ENCODE measurements around the gene IL19. TPM values are rescaled to one million over a fixed set of nuclear protein-coding genes. Genes with fewer than 3 reads are reported as not detected.
A peak's percentile ranks its signal among the peaks of the same experiment; 100 is the strongest.

IL19 gene
- total RNA-seq, 1 donor from 2014 or later, result not detected

DNA sequence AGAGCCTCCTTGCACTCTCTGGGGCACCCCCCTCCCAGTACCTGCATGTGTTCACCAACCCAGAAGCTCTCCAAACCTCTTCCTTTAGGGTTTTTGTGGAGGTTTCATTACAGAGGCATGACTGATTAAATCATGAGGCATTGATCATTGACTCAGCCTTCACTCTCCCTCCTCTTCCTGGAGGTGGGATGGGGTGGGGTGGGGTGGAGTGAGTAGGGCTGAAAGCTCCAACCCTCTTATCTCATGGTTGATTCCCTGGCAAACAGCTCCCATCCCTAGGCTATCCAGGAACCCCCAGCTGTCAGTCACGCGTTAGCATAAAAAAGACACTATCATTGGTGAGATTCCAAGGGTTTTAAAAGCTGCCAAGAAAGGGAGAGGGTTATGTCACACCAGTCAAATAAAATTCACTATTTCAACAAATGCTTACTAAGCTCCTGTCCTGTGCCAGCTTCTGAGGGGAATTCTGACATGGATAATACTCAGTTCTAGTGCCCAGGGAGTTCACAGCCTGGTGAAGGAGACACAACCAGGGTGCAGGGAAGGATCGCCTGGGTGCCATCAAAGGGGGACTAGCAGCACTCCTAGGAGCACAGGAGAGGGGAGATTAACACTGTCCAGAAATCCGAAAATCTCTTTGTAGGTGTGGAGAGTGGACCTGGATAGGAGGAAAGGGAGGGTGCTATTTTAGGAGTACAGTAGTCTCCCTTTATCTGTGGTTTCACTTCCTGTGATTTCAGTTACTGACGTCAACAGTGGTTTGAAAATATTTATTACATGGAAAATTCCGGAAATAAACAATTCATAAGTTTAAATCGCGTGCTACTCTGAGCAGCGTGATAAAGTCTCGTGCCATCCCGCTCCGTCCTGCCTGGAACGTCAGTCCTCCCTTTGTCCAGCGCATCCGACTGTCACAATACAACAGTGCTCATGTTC lies 119.8 kb downstream of the IL19 start:
- H3K9me3 ChIP-seq, result no peaks in the 10 kb centered on the region
- H3K4me1 ChIP-seq, result peaks cover 24% of the 10 kb centered on the region
- no peak overlapping the region for H3K4me3 ChIP-seq
- no peaks in the 10 kb centered on the region for H3K36me3 ChIP-seq
- DNase-seq (no peak), ATAC-seq (peak; percentile 49 to 60)
- intact Hi-C loops (cut with DNase I), result no loop called here
- no peak overlapping the region for H3K27ac ChIP-seq
- H3K27me3 ChIP-seq (ENCODE audit: low read depth), result no peaks in the 10 kb centered on the region
- TF ChIP-seq, protein P1, sequence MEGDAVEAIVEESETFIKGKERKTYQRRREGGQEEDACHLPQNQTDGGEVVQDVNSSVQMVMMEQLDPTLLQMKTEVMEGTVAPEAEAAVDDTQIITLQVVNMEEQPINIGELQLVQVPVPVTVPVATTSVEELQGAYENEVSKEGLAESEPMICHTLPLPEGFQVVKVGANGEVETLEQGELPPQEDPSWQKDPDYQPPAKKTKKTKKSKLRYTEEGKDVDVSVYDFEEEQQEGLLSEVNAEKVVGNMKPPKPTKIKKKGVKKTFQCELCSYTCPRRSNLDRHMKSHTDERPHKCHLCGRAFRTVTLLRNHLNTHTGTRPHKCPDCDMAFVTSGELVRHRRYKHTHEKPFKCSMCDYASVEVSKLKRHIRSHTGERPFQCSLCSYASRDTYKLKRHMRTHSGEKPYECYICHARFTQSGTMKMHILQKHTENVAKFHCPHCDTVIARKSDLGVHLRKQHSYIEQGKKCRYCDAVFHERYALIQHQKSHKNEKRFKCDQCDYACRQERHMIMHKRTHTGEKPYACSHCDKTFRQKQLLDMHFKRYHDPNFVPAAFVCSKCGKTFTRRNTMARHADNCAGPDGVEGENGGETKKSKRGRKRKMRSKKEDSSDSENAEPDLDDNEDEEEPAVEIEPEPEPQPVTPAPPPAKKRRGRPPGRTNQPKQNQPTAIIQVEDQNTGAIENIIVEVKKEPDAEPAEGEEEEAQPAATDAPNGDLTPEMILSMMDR (IDR thresholded peaks at IDR 0.05), result no peak

DNA sequence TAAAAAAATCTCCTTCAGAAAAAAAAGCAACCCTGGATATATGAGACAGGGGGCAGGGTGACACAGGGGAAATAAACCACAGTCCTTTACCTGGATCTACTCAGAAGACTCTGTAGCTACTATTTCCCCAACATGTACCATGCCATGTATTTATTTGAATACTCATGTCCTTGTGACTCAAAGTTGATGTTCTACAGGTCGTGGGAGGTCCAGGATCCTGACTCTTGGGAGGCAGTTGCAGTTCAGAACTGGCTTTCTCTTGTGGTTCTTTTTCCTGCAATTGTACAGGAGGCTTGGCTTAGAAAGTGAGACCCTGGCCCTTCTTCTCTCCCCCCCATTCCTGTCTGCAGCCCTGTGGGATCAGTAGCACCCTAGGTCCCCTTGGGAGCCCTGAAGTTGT lies 120.8 kb downstream of the IL19 start:
- no peak overlapping the region for H3K4me3 ChIP-seq
- intact Hi-C loops (cut with DNase I), result no loop called here
- H3K27ac ChIP-seq, result no peak overlapping the region
- ATAC-seq (no peak), DNase-seq (no peak)
- TF ChIP-seq, protein P1 (IDR thresholded peaks at IDR 0.05), result no peak
- peaks cover 34% of the 10 kb centered on the region for H3K4me1 ChIP-seq
- no peaks in the 10 kb centered on the region for H3K27me3 ChIP-seq (ENCODE audit: low read depth)
- no peaks in the 10 kb centered on the region for H3K36me3 ChIP-seq
- H3K9me3 ChIP-seq, result no peaks in the 10 kb centered on the region

Other genes starting within 250 kb of the IL19 start
- gene EIF2D, start 158.3 kb upstream of the IL19 start, total RNA-seq, result 47.0 TPM
- gene DYRK3, start 135.2 kb upstream of the IL19 start, total RNA-seq, result 6.4 TPM
- gene MAPKAPK2, start 85.9 kb upstream of the IL19 start, total RNA-seq, result 87.0 TPM
- gene IL10, start 1.7 kb downstream of the IL19 start, total RNA-seq, result 1.4 TPM
- gene IL20, start 94.8 kb downstream of the IL19 start, total RNA-seq, result not detected
- not detected for gene IL24, start 126.7 kb downstream of the IL19 start, total RNA-seq
- gene FCMR, start 151.2 kb downstream of the IL19 start, total RNA-seq, result 6.8 TPM
- gene PIGR, start 175.7 kb downstream of the IL19 start, total RNA-seq, result 813 TPM
- gene FCAMR, start 199.7 kb downstream of the IL19 start, total RNA-seq, result not detected

Measured in lower lobe of right lung (tissue), 2 donors.